Globus pallidus (tissue), 1 donor: ENCODE results near the gene CPZ.

Experiments
- DNase-seq: peaks from one replicate; pipeline ENCODE4 v3.0.0-alpha.2; 2015; ENCODE audit warnings: low spot score

The CPZ gene

DNA sequence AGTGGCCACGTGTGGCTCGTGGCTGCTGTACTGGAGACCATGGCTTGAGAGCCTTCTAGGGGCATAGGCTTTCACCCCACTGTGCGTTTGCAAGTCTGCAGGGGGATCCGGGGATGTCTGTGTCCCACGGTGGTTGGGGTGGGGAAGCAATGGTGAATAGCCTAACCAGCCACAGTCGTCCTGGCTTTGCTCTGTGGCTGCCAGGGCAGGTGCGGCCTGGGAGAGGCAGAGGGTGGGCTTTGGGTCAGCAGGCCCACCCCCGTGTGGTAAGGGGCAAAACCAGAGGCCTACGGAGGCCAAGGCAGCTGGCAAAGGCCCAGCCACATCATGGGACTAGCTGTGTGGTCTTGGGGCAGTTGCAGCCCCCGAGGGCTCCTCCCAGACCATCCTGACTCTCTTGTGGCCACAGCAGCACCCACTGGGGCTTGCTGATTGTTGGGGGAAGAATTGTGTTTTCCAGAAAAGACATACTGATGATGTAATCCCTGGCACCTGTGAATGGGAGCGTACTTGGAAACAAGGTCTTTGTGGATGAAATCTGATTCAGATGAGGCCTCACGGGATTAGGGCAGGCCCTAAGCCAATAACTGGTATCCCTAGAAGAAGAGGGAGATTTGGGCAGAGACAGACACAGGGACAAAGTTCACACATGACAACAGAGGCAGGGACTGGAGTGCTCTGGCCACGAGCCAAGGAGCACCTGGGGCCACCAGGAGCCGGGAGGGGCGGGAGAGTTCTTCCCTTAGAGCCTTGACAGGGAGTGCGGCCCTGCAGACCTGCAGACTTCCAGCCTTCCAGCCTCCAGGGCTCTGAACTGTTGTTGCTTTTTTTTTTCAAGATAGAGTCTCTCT is 2.9 kb downstream of the CPZ start:
- DNase-seq, result no peak

DNA sequence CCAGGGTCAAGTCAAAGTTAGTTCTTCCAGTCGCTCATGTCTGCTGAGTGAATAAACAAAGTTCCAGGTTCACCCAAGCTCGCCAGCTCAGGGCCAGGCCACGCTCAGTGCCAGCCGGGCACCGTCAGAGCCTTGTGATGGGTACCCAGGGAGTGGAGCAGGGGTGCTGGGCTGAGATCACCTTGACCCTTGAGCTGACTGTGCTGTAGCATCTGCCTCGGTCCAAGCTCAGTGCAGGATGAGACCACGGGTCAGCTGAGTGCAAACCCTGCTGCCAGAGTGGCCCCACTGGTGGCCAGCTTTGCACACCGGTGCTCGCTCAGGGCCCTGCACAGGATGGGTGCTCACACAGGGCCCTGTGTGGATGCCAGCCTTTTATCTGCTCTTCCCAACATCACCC is 4.3 kb downstream of the CPZ start:
- no peak for DNase-seq

DNA sequence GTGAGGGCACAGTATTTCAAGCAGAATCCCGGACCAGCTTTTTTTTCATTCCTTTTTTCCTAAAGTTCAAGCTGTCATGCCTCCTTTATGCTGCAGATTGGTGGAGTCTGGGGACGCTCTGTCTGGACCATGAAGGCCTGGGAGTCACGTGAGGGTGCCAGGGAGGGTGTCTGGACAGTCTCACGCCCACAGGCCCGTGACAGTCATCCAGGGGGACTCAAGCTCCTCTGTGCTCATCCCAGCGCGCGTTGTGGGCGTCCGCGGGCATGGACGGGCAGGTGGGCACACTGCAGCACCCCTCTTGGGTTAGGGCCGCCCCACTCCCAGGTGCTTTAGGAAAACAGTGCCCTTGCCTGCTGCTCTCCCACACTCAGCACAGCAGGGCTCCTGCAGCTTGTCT is 4.8 kb downstream of the CPZ start:
- no peak for DNase-seq

DNA sequence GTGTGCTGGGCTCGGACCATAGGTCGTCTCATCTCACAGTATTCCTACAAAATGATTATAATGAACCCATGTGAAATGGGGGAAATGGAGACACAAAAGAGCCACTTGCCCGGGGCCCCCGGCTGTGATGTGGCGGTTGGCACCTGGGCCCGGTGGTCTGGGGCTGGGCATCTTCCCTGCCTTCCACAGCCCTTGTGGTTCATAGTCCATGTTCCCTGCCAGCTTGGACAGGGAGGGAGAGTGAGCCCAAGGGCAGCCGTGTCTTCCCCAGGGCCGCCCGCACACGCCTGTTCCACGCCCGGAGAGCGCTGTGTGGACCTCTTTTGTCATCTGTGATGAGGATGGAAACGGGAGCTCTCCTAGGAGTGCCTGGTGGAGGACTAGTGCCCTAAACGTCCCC is 5.2 kb downstream of the CPZ start:
- no peak for DNase-seq

DNA sequence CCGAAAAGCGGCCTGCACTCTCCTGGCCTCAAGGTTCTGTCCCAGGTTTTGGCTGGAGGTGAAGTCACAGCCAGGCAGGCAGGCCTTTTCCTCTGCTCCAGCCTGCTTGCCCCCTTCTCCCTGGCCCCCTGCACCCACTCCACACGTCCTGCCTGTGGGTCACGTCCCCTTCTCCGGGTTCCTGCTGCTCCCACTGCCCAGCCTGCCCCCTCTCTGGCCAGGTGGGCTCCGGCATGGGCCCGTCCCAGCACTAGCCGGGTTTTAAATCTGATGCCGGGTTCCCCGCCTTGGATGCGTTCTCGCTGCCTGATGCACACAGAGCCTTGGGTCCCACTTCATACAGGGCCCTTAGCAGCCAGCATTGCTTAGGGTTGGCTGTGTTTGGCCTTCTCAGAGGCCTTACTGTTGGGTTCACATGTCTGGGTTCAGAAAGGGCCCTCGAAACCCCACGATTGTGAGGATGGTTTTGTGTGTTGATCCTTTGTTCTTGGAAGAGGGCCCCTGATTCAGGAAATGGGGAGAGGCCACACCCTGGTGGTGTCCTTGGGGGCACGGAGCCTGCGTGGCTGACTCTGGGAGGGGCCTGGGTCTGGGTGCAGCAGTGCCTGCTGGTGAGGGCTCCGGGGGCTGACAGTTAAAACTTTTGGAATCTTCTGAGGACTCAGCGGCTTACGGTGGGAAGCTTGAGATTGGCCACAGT is 6.0 kb downstream of the CPZ start:
- no peak for DNase-seq

DNA sequence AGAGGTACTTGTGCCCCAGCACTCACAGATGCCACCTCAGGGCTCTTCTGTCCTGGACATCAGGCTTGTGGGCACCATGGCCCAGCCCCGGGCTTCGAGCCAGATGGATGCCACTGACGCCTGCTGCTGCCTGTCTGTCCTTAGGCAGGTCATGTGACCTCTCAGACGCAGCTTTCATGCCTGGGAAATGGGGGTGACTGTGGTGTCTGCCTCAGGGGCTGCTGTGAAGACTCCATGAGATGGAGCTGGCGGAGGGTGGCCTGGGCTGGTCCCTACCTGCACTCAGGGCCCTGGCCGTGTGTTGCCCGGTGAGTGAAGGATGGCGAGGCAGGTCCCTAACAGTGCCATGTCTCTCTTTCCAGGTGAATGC is 6.5 kb downstream of the CPZ start:
- no peak for DNase-seq

DNA sequence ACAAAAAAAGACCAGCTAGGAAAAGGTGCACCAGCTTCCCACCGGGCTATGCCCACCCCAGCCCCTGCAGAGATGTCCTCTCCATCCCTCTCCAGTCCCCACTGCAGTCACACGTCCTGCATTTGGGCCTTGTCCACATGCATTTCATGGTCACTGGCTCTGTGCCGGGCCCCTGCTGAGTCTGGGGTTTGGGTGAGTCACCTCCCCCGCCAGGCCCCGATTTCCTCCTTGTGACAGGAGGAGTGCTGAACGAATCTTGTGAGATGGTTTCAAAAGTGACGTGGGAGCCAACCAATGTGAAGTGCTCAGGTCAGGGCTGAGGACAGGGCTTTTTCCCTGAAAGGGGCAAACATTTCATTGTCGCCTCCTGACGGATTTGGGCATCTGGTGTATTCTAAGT is 7.1 kb downstream of the CPZ start:
- DNase-seq, result no peak

DNA sequence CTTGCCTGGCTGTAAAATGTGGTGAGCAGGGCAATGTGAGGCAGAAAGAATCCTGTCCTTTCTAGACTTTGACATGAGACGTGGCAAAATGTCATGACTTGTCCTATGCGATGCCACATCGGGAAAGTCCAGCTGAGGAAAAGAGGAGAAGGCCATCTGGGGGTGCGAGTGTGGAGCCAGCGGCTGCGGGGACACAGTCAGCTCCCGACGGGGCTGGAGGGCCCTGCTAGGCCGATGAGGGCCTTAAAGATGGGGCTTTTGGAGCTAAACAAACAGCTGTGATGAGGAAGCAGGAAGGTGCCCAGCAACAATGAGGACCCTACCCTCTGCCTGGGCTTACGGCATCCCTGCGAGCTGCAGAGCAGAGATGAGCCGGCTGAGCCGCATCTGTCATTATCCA is 7.7 kb downstream of the CPZ start:
- no peak for DNase-seq

DNA sequence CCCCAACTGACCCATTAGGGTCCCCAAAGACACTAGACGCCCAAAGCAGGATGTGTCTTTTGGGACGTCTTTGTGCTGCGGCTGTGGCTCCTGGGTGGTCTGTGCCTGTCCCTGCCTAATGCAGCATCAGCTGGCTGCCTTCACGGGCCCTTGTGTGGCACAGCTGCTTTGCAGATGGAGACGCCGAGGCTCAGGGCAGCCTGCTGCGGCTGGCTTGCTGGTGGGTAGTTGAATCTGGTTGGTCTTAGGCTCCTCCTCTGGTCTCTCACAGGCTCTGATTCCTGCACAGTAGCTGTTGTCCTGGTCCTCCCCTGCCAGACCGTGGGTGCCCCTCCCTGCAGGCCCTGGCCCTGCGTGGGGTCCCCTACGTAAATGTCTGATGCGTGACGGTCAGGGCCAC is 8.1 kb downstream of the CPZ start:
- DNase-seq, result no peak

DNA sequence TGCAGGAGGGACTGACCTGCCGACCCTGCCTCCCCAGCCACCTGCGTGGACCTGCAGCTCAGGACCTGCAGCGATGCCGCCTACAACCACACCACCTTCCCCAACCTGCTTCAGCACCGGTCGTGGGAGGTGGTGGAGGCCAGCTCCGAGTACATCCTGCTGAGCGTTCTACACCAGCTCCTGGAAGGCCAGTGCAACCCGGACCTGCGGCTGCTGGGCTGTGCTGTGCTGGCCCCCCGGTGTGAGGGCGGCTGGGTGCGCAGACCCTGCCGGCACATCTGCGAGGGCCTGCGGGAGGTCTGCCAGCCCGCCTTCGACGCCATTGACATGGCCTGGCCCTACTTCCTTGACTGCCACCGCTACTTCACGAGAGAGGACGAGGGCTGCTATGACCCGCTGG is 8.5 kb downstream of the CPZ start:
- no peak for DNase-seq

DNA sequence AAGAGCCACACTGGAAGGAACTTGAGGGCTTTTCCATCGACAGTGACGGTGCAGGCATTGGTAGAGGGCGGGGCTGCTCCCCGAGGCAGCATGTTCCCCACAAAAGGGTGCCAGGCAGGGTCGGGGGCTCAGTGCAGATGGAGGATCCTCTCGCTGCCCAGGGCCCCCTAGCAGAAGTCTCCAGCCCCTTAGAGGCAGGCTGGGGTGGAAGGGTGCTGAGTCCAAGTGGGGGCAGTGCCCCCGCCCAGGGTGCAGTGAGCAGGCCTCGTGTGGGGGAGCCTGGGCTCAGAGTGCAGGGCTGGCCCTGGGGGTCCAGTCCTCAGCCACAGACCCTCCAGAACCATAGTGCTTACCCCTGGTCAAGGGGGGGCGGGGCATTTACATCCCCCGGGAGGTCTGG is 9.0 kb downstream of the CPZ start:
- no peak for DNase-seq

DNA sequence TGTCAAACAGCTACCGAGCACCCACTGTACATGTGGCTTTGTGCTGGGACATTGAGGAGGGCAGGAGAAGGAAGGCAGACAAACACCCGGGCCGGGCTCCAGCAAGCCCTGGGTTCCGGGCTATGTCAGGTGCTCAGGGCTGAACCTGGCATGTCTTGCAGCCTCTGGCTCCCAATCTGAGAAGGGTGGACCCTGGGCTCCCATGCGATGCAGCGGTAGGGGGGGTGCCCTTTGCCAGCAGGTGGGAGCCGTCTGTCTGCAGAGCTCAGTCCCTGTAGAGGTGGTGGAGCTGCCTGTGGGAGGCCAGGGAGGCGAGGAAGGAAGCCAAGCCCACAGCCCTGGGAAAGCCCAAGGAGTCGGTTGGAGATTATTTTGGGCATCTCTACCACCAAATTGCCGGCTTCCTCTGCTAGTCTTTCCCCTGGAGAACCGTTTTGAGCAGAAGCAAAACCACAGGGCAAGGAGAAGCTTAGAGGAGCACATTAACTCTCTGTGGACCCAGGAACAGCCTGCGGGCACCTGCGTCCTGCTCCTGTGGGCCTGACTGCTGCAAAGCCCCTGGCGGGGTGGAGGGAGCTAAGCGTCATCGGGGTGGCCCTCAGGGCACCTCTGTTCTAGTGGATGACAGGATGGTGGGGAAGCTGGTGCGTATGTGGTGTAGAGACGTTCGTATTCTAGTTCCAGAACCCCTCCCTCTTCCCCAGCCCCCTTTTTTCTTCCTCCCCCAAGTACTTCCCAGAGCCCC is 10.3 kb downstream of the CPZ start:
- no peak for DNase-seq

DNA sequence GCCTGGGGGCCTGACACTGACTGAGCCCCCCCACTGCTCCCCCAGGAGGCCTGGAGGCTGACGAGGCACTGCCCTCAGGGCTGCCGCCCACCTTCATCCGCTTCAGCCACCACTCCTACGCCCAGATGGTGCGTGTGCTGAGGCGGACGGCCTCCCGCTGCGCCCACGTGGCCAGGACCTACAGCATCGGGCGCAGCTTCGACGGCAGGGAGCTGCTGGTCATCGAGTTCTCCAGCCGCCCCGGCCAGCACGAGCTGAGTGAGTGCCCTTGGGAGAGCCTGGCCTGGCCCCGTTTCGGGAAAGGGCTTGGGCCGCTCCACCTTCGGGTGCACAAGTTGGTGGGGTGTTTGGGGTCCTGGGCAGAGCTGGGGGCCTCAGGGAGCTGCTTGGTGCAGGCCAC is 11.4 kb downstream of the CPZ start:
- DNase-seq, result no peak

DNA sequence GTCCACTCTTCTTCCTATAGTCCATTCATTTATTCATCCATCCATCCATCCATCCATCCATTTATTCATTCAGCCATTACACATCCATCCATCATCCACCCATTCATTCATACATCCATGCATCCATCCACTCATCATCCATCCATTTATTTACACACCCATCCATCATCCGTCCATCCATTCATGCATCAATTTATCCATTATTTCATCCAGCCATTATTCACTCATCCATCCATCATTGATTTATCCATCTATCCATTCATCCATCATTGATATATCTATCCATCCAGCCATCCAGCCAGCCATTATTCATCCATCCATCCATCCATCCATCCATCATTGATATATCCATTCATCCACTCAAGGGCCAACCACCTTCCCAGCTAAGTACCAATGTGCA is 12.7 kb downstream of the CPZ start:
- DNase-seq, result no peak

DNA sequence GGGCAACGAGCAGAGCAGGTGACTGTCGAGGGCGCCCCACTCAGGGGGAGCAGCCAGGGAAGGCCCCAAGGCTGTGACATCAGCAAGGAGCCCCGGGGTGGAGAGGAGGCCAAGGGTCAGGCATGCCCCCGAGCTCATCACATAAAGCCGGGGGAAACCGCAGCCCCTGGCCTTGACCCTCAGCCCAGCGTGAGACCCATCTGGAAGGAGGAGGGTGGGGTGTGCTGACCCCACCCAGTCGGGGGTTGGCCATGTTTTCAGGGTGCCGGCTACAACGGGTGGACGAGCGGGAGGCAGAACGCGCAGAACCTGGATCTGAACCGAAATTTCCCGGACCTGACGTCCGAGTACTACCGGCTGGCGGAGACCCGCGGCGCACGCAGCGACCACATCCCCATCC is 13.9 kb downstream of the CPZ start:
- DNase-seq, result no peak

DNA sequence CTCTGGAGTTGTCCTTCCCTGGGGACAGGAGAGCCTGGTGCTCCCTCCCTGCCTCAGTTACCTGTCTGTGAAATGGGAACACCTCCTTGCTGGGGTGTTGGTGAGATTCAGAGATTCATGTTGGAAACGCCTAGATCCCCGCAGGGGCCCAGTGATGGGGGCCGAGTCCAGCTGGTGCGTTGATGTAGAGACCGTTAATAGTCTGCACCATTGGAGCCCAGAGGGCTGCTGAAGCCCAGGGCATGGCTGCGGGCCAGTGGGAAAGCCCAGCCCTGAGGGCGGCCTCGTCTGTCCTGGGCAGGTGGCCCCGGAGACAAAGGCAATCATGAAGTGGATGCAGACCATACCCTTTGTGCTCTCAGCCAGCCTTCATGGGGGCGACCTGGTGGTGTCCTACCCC is 14.4 kb downstream of the CPZ start:
- no peak for DNase-seq

DNA sequence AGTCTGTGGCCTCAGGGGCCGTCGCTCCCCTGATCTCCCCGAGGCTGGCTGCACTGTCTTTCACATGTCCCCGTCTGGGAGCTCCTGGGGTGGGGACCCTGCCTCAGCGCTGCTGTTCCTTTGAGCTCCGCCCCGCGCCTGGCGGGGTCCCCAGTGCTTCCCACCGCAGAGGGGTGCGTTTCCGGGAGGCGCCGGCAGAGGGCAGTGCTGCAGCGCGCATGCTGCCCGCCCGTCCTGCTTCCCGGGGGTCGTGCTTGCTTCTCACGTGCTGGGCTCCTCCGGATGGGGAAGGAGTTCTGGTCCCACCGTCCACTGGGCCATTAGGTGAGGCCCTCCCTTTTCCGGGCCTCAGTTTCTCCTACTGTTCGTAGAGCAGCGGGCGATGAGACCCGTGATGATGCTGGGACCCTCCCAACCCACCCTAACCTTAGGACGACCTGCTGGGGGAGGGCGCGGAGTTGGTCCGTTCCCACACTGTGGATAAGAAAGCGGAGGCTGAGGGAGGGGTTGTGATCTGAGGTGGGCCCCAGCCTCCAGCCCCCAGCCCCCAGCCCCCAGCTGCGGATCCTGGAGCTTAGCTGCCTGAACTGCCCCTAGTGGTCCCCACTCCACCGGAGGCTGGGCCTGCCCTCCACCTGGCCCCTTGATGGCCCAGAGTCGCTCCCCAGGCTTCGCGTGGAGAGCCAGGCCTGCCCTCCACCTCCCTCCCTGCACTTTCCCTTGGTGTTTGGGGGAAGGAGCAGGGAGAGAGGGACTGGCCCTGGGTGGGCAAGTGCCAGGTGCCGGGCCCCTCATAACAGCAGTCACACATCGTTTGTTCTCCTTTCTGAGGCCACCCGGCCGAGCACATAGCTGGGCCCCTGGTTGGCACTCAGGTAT is 15.3 kb downstream of the CPZ start:
- no peak for DNase-seq

DNA sequence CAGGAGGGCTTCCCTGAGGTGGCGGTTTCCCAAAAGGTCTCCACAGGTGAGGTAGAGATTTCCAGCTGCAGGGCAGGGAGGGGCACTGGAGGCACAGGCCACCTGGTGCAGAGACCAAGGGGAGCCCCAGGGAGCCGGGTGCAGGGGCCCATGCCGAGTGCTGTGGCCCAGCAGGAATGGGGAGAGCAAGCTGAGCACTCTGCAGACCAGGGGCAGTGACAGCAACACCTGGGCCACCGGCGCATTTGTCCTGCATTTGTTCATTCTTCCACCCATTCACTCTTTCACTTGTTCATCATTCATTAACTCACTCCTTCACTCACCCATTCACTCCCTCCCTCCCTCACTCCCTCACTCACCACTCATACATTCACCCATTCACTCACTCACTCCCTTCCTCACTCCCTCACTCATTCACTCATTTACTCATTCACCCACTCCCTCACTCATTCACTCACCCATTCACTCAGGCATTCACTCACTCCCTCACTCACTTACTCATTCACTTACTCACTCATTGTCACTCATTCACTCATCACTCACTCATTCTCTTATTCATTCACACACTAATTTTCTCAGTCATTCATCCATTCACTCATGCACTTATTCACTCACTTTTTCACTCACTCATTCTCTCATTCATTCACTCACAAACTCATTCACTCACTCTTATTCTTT is 16.3 kb downstream of the CPZ start:
- no peak for DNase-seq

DNA sequence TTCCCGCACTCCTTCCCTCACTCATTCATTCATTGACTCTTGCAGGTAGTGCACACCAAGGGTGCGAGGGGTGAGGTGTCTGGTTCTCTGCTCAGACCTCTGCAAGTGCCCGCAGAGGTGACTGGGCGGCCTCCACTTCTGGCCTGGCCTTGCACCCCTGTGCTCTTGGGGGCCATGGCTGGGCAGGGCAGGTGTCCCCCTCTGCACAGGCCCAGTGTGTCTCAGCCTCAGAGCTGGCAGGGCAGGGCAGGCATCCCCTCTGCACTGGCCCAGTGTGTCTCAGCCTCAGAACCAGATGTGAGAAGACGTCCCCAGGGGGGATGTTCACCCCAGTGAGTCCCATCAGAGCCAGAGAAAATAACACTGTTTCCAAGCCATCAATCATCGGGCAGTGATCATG is 16.8 kb downstream of the CPZ start:
- no peak for DNase-seq

DNA sequence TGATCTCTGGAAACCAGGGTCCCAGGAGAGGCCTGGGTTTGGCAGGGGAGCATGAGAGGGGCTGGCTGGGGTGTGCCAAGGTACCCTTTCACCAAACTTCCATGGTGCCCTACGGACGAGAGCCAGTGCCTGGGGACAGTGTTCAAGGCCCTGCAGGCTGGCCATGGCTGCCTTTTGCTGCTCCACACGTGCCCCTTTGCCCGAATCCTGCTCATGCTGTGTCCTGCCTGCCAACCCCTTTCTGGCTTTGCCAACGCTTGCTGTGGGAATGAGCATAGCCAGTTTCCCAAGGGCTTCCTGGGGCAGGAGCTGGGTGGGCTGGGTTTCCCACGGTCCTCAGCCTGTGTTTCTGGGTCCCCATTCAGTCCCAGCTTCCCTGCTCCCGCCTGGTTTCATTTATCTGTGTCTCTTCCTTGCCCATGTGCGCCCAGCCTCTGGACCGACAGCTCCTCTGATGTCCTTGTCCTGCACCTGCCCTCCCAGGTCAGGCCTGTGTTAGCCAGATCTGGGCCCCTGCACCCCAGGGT is 17.3 kb downstream of the CPZ start:
- DNase-seq, result no peak

DNA sequence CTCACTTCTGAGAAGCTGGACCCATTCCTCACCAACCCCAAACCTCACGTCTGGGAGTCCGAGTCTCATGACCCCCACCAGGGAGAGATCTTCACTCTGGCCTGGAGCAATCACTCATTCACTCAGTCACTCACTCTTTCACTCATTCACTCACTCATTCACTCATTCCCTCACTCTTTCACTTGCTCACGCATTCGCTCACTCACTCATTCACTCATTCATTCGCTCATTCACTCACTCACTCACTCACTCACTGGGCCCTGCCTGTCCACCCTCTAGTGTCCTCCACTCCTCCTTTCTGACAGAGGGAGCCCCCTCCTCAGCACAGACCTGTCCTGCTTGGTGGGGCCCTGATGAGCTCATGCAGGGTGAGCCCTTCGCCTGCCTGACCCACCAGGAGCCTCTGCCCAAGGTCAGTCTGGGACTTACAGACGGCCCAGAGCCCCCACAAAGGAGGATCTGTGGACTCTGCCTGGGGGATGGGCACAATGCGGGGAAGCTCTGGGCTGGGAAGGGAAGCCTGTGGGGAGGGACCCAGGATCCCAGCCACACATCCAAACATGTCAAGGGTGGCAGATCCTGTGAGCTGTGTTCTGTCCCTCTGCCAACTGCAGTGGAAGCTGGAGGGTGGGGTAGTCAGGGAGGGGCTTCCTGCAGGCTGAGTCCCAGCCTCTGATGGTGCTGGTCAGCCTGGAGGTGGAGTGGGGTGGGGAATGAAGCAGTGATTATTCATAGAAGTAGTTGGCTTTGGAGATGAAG is 18.5 kb downstream of the CPZ start:
- DNase-seq, result no peak
